ENCODE measurements around the gene C16orf90.
"Not testable (repeated sequence)": the region's sequence is repeated elsewhere in the genome, so short reads cannot be mapped to it uniquely, and the experiment has no call there.

C16orf90 gene

DNA sequence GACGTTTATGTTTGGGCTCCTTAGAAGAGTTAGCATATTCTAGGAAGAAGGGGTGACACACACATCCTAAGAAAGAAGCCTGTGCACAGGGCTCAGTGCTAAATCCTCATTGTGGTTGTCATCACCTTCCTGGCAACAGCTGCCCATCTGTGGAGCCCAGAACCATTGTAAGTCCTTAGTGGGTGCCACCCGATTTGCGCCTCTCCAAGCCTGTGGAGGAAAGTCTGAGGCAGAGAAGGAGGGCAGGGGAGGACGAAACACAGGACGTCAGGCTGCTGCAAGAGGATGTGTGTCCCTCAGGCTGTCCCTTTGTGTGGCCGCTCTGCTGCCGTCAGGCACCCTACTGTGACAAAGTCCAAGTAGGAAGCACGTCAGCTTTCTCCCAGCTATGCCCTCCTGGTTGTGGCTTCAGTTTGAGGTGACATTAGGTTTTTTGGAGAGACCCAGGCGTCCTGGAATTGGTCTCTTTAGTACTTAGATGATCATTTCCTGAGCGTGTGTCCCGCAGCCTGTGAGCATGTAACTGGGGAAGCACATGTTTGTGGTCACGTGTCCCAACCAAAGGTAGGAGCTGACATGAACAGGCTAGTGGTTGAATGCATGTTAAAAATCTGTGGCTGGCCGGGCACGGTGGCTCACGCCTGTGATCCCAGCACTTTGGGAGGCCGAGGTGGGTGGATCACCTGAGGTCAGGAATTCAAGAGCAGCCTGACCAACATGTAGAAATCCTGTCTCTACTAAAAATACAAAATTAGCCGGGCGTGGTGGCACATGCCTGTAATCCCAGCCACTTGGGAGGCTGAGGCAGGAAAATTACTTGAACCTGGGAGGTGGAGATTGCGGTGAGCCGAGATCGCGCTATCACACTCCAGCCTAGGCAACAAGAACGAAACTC lies 16.2 kb upstream of the C16orf90 start:
- no peak for DNase-seq (ENCODE audit: low read depth)

DNA sequence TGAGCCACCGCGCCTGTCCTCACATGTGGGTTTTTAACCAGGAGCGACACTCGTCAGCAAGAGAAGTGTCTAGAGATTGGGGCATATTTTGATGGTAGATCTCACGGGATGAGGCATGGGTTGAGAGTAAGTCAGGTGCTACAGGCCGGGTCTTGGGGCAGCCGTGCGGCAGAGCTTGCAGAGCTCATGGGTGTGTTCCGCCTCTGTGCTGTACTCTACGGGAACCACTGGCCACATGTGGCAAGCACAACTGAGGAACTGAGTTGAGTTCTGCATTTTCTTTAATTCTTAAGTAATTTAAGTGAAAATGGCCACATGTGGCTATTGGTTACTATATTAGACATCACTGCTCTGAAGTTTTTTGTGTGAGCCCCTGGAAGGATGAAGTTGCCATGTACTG lies 15.1 kb upstream of the C16orf90 start:
- DNase-seq (ENCODE audit: low read depth), result no peak

DNA sequence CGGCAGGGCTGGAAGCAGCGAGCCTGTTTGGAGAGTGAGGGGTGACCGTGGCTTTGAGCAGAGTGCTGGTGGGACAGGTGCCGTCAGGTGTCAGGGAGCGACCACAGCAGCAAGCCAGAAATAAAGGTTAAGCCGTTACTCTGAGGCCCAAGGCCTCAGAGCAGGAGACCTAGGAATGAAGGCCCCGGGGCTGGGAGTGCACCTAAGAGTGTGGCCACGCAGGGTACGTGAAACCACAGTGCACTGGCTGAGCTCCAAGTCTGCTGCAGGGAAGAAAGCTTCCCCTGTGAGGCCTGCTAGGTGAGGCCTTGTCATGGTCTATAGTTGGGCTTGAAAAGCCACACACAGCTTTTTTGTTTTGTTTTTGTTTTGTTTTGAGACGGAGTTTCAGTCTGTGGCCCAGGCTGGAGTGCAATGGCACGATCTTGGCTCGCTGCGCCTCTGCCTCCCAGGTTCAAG lies 14.2 kb upstream of the C16orf90 start:
- DNase-seq (ENCODE audit: low read depth), result no peak

DNA sequence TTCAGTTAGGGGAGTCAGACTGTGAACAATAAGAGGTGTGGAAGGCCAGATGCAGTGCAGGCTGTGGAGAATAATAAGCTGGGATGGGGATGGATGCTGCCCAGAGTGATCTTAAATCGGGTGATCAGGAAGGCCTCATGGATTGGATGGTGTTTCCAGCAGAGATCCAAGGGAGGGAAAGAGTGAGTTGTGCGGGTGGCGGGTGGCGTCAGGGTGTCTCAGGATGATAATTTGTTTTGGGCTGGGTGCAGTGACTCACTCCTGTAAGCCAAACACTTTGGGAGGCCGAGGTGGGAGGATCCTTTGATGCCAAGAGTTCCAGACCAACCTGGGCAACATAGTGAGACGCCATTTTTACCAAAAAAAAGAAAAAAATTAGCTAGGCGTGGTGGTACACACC lies 13.4 kb upstream of the C16orf90 start:
- no peak for DNase-seq (ENCODE audit: low read depth)

DNA sequence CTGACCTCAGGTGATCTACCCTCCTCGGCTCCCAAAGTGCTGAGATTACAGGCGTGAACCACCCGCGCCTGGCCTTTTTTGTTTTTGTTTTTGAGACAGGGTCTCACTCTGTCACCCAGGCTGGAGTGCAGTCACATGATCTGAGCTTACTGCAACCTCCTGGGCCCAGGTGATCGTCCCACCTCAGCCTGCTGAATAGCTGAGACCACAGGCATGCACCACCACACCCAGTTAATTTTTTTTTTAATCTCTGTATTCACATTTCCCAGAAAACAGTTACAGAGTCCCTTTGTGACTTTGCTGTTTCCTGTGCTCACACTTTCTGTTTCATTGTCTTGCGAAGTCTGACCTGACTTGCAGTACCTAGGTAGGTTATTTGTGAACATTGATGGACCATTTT lies 8.2 kb upstream of the C16orf90 start:
- no peak for DNase-seq (ENCODE audit: low read depth)

DNA sequence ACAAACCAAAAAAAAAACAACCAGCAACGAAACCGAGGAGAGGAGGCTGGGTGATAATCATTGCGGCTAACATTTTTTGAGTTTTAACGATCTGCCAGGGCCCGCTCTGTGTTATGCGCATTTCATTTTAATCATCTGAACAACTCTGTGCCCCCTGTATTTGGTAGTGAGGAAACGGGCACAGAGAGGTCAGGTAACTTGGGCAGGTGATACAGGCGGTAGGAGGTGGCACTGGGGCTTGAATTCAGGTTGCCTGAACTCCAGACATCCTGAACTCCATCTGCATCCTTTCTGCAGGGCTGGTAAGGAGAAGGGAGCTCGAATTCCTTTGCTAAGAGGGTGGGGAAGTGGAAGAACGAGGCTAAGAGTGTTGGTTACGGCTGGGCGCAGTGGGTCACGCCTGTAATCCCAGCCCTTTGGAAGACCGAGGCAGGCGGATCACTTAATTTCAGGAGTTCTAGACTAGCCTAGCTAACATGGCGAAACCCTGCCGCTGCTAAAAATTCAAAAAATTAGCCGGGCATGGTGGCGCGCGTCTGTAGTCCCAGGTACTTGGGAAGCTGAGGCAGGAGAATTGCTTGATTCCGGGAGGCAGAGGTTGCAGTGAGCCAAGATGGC lies 6.6 kb upstream of the C16orf90 start:
- no peak for DNase-seq (ENCODE audit: low read depth)

DNA sequence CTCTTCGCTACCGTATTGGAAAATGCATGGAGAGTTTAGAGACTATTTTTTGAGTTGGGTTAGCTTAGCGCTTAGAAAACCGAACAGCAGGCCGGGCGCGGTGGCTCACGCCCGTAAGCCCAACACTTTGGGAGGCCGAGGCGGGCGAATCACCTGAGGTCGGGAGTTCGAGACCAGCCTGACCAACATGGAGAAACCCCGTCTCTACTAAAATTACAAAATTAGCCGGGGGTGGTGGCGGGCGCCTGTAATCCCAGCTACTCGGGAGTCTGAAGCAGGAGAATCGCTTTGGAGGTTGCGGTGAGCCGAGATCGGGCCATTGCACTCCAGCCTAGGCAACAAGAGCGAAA lies 6.1 kb upstream of the C16orf90 start:
- DNase-seq (ENCODE audit: low read depth), result not testable (repeated sequence)

DNA sequence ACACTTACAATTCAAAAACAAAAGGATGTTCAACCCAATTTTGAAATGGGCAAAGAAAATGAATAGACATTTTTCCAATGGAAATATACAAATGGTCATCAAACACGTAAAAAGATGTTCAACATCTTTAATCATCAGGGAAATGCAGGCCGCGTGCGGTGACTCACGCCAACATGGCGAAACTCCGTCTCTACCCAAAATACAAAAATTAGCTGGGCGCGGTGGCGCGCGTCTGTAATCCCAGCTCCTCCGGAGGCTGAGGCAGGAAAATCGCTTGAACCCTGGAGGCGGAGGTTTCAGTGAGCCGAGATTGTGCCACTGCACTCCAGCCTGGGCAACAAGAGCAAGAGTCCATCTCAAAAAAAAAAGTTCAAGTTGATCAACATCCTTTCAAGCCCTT lies 3.7 kb upstream of the C16orf90 start:
- DNase-seq (ENCODE audit: low read depth), result no peak

DNA sequence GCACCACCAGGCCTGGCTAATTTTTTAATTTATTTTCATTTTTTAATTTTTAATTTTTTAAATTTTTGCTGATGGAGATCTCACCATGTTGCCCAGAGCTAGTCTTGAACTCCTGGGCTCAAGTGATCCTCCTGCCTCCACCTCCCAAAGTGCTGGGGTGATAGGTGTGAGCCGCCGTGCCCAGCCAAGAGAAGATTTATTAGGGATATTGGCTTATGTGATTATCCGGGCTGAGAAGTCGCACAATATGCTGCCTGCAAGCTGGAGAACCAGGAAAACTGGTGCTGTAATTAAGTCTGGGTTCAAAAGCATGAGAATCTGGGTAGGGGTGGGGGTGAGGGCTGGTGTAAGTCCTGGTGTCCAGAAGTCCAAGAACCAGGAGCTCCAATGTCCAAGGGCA lies 2.5 kb upstream of the C16orf90 start:
- DNase-seq (ENCODE audit: low read depth), result no peak

DNA sequence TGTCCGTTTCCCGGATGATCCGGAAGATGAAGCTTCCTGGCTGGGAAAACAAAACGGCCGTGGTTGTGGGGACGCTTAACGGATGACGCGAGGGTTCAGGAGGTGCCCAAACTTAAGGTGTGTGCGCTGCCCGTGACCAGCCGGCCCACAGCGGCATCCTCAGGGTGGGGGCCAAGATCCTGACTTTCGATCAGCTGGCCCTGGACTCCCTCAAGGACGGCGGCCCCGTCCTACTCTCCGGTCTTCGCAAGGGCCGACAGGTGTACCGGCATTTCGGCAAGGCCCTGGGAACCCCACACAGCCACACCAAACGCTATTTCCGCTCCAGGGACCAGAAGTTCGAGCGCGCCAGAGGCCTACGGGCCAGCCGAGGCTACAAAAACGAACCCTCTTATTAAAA lies 1.1 kb upstream of the C16orf90 start:
- DNase-seq (ENCODE audit: low read depth), result no peak

DNA sequence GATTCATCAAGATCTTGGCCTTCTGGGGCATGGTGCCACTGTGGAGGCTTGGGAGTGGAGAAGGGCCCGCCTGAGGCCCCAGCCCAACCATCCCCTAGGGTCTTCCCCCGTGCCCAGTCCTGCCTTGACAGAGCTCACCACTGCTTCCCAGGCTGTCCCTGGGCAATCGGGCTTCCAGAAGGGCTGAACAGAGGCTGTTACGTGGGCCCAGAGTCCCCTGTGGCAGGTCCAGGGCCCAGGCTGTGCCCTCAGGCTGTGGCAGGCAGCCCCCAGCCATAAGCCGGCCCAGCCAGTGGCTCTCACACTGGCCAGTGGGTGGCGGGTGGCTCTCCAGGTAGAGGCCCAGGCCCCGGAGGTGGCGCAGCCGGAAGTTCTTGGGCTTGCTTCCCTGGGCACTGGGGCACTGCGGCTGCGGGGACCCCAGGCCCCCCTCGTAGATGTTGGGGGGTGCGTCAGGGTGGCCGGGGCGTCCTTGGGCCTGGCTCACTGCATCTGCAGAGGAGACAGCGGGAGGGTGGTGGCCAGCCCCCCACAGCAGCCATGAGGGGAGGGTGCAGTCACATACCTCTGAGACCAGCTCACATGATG lies 809 bp downstream of the C16orf90 start:
- DNase-seq (ENCODE audit: low read depth), result no peak

DNA sequence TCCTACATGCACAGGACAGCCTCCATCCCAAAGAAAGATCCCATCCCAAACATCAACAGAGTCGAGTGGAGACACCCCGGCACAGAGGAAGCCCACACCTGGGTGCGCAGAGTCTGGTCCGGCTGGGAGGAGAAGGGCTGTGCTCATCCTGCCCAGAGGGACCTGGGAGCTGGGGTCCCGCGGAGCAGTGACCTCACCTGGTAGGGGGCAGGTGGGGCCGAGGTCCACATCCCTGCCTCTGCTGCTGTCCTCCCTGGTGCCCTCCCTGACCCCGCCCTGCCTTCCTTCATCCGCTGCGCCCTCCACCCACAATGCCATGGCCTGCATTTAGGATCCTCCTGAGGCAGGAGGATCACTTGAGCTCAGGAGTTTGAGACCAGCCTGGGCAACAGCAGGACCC lies 2.9 kb downstream of the C16orf90 start:
- no peak for DNase-seq (ENCODE audit: low read depth)

DNA sequence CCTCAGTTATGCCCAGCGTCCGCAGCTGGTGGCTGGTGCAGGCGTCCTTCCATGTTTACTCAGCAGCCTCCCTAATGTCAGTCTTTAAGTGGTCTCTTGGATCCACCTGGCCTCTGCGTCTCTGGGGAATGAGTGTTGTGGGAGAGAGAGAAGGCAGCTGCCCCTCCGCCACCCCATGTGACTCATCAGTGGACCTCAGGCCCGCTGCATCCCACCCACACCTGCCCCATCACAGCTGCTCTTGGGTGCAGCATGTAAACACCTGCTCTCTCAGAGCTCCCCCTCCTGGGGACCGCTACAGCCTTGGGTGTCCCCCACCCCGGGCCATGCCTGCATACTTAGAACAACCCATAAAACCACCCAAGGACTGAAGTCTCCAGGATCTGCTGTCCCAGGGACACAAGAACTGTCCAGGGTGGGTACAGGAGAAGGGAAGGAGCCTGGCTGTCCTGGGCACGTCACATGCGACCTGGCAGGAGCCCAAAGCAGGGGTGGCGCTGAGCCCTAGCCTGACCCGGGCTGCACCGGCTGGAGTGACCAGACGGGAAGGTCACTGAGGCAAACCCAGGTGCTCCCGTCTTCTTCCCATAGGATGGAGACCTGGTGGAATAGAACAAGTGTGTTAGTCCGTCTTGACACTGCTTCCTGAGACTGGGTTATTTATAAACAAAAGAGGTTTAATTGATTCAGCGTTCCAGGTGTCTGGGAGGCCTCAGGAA lies 4.2 kb downstream of the C16orf90 start:
- no peak for DNase-seq (ENCODE audit: low read depth)

DNA sequence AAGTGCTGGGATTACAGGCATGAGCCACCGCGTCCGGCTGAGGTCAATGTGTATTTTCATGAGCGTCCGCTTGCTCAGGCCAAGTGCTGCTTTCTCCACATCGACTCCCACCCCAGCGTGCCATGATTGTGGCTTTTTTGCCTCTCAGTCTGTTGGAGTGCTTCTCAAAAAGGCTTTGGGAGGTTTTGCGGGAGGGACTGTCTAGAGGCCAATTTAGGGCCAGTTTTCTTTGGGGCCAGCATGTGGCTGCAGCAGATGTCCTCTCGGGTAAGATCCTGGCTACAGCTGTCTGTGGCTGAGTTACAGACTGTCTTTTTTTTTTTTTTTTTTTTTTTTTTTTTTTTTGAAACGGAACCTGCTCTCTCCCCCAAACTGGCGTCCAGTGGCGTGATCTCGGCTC lies 6.5 kb downstream of the C16orf90 start:
- no peak for DNase-seq (ENCODE audit: low read depth)

DNA sequence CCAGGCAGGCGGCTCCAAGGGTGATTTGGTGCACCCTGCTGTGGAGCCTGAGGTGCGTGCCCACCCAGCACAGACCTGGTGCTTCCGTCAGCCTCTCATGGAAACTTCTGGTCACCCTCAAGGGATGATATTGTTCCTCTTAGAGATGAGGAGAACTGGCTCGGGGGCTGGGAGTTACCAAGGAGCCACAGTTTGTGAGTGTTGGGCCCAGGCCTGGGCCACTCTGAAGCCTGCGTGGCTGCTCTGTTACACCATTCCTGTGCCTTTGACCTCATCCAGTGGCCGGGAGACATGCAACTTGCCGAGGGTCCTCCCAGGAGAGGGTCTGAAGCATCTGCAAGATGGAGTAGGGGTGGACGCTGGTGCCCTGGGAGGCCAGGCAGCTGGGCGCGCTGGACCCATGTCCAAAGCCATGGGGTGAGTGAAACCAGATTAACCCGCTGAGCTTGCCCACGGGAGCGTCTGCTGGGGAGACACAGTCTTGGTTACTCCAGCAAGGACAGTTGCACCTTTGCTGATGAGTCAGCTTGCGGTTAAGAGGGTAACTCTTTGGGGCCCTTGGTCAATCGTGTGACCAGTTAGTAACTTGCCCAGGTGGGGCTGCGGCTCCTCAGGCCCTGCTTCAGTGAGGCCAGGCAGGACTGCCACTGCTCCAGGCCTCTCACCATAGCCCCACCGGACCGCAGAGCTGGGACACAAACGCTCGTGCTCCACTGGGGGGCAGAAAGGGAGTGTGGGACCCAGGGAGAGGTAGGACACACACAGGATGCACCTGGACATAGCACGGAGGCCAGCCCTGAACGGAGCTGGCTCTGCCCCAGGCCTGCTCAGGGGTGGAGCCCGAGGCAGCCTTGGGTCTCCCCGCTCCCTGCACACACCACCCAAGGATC lies 7.5 kb downstream of the C16orf90 start:
- DNase-seq (ENCODE audit: low read depth), result no peak

DNA sequence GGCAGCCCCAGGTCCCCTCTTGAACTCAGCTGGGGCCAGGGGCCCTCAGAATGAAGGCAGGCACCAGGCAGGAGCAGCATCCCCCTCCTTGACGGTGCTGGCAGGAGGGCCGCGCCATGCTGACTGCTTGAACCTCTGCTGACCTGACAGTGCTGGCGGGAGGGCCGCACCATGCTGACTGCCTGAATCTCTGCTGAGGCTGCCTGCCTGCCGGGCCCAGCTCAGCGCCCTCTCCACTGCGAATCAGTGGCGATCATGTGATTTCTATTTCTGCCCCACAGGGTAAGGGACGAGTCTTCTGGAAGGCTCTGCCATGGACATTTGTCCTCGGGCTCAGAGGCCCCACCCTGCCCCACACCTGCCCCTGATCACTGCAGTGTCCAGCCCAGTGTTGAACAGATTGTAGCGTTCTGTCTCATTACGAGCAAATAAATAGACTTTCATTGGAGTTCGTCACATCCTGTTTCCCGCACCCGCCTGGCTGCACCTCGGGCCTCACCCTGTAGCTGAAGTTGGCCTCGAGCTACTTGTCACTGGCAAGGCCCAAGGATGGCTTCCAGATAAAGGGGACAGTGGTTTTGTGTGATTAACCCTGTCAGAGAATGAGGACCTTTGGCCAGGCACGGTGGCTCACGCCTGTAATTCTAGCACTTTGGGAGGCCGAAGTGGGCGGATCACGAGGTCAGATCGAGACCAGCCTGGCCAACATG lies 8.6 kb downstream of the C16orf90 start:
- no peak for DNase-seq (ENCODE audit: low read depth)

DNA sequence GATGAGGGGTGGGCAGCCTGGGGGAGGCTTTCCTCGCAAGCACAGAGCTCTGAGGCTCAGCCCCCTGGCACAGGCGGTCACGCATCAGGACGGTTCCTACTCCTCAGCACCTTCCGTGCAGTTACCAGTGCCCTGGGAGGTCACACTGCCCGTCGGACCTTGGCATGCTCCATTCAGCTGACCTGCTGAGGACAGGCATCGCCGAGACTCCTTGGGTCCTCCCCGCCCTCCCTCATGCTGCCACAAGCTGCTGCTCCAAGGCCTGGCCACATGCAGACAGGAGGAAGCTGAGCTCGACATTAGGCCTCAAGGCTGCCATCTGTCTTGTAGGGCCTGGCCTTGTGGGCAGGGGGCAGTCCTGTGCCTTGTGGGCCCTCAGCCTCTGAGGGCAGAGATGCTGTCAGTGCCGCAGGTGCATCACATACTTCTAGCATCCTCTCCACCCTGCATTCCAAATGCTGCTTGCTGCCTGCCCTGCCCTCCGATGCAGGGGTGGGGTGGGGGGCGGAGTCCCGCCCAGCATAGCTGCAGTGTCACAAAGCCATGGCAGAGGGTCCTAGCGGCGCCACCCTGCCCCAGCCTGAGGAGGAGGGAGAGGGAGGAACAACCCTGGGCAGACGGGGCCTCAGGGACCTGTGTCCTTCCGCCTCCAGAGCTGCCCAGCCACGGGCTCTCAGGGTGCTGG lies 9.3 kb downstream of the C16orf90 start:
- no peak for DNase-seq (ENCODE audit: low read depth)

DNA sequence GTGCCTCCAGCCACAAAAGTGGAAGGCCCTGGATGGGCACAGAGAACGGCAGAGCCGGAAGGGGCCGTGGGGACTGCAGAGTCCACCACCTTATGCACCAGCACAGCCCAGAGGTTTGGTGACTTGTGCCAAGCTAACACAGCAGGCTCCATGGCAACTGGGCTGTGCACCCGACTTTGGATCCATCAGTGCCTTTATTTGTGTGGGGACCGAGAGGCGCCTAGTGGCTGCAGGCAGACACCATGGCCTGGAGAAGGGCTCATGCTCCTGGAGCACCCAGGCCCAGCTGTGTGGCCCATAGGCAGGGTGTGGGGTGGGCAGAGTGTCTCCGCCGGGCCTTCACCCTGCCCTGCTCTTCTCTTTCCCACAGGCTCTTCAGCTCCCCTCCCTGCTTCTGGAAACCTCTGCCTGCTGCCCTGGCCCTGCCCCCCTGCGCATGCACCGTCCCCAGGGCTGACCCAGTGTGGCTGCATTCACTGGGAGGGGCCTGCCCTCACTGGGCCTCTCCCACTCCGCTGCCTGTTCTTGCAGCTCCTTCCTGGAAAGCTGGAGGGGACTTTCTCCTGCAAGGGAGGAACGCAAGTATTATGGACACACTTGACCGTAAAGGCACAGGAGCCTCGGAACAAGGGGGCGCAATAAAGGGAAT lies 10.1 kb downstream of the C16orf90 start:
- DNase-seq (ENCODE audit: low read depth), result no peak

DNA sequence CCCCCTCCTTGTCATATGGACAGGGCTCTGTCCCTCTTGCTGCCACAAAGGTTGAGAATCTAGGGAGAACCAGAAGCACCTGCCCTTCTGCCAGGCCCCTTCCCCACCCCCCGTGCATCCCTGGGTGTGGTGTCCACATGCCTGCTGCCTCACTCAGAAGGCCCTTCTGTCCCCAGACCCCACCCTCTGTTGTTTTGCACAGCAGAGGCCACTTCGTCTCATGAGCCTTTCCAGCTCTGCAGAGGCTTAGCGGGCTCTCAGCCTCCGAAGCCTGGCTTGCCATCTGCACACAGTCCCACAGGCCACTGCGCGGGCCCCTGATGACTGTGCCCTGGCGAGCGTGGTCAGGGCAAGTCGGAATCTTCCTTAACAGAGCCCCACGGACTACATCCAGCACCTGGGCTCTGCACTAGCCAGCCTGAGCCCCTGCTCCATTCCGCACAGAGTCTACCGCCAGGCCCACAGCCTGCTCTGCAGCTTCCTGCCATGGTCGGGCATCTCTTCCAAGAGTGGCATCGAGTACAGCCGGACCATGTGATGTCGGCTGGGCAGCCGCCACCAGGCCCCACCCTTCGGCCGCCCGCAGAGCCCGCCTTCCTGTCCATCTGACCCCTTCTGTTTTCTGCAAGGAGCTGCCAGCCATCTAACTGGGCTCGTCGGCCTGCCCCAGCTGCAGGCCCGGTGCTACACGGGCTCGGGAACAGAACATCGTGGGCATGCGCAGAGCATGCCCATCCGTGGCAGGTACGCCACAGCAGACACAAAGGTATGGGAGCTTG lies 10.8 kb downstream of the C16orf90 start:
- DNase-seq (ENCODE audit: low read depth), result no peak
